ENCODE results near the gene BAIAP2.

DNA sequence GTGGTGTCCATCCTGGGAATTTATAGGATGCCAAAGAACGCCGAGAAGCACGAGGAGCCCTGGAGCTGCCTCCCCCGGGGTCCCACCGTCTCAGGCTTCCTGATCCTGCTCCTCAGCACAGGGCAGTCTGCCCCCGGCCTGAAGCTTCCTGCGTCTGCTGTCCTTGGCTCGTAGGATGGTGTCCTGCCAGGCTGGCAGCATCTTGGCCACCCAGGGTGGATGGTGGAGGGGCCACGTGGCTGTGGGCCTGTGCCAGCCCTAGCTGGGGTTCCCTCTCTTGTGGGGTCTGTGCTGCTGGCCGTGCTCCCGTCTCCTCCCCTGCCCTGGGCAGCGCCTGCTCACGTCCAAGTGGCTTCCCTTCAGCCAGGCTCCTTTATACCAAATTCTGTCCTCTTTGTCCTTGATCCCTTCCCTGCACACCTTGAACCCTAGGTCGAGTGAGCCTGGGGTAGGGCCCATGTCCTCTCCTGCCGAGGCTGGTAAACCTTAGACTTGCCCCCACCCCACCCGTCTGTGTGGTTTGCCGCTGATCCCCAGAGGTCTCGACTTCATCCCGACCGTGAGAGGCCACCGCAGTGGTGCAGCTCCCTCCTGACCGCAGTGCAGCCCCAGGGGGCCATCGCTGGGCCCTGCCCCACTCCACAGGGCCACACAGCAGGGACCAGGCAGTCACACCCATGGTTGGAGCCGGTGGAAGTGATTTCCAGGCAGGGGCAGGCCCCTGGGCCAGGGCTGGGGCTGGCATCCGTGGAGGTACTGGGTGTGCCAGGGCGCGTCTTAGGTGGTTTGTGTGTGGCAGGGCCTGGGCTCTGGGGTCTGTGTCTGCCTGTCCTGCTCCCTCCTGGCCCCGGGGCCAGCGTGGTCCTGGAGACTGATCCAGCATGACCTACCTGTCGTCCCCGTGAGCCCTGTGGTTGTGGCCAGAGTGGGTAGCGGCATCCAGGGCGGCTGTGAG lies 46.5 kb downstream of the BAIAP2 start:
- TF ChIP-seq RCOR1 (conservative IDR thresholded peaks at IDR 0.05; ENCODE audit: low read depth, low read length), result no peak
- TF ChIP-seq HDGF (IDR thresholded peaks at IDR 0.05), result no peak
- TF ChIP-seq MAX (IDR thresholded peaks at IDR 0.05; ENCODE audit: low read depth, low read length), result no peak
- no peak for TF ChIP-seq POLR2A (IDR thresholded peaks at IDR 0.05; ENCODE audit: low read depth, low read length)
- no peak for TF ChIP-seq PAX5 (IDR thresholded peaks at IDR 0.05; ENCODE audit: borderline replicate concordance, low read depth, low read length)
